Right lobe of liver (tissue), 4 donors: Measurements from ENCODE around the gene EMC9.
A peak's percentile ranks its signal among the peaks of the same experiment; 100 is the strongest.

Experiments used
- POLR2A ChIP-seq: fragments of 450-650 bp; IDR thresholded peaks from one replicate; pipeline ENCODE4 v1.6.1; 2017; ENCODE audit warnings: antibody characterized with exemption, mild to moderate bottlenecking
- TF ChIP-seq, protein P1 (sequence below), 4 donors: fragments of 200-600 bp in 3 of 4; fragments of 450-650 bp in 1 of 4; IDR thresholded peaks; one replicate each; pipeline versions ENCODE4 v1.5.1 to v1.8.0; 2016 to 2022; ENCODE audit warnings: antibody characterized with exemption in 4 of 4, mild to moderate bottlenecking in 2 of 4
- donor health status: DM: no; HTN: no; CAD: no.
- donor health status: DM: no; HTN: no; CAD: no.
- donor health status: DM: no; HTN: yes; CAD: no.

GRCh38 chr14:24146453-24146977, 5.1 kb upstream of the EMC9 start, which contains the start of gene PSME2:
- TF ChIP-seq, protein P1, sequence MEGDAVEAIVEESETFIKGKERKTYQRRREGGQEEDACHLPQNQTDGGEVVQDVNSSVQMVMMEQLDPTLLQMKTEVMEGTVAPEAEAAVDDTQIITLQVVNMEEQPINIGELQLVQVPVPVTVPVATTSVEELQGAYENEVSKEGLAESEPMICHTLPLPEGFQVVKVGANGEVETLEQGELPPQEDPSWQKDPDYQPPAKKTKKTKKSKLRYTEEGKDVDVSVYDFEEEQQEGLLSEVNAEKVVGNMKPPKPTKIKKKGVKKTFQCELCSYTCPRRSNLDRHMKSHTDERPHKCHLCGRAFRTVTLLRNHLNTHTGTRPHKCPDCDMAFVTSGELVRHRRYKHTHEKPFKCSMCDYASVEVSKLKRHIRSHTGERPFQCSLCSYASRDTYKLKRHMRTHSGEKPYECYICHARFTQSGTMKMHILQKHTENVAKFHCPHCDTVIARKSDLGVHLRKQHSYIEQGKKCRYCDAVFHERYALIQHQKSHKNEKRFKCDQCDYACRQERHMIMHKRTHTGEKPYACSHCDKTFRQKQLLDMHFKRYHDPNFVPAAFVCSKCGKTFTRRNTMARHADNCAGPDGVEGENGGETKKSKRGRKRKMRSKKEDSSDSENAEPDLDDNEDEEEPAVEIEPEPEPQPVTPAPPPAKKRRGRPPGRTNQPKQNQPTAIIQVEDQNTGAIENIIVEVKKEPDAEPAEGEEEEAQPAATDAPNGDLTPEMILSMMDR (IDR thresholded peaks at IDR 0.05): no peak
- peak; percentile 22 for TF ChIP-seq POLR2A
